Lung (tissue), 12 donors: ENCODE measurements around the gene ZNF521. TPM values are rescaled to one million over a fixed set of nuclear protein-coding genes. Genes with fewer than 3 reads are reported as not detected.

ENCODE experiments used
- ATAC-seq: fragments of 200-7000 bp; cut with Tn5 transposase; one replicate; pipeline ENCODE4 v1.9.1; 2020; ENCODE audit warnings: moderate number of reproducible peaks; ENCODE audit not compliant: insufficient read depth, low FRiP score
- DNase-seq, 3 donors: peaks; one replicate each; pipeline ENCODE4 v3.0.0-alpha.2; 2013 to 2017
- H3K27ac ChIP-seq, 2 donors: one replicate each; pipeline ENCODE4 v1.5.1; 2013; ENCODE audit warnings: mild to moderate bottlenecking in 2 of 2, moderate library complexity in 2 of 2, control low read depth in 1 of 2, inconsistent platforms in 1 of 2, low read depth in 1 of 2, low read length in 1 of 2
- H3K27me3 ChIP-seq, 3 donors: one replicate each; pipeline ENCODE4 v1.5.1; 2013; ENCODE audit warnings: low read length in 2 of 3; ENCODE audit not compliant: control insufficient read depth in 3 of 3, insufficient read depth in 3 of 3
- H3K36me3 ChIP-seq, 4 donors: one replicate each; pipeline ENCODE4 v1.5.1; 2013; ENCODE audit warnings: low read length in 4 of 4, mild to moderate bottlenecking in 1 of 4, moderate library complexity in 1 of 4; ENCODE audit not compliant: control insufficient read depth in 4 of 4, insufficient read depth in 4 of 4
- H3K4me1 ChIP-seq, 5 donors: one replicate each; pipeline ENCODE4 v1.5.1; 2013; ENCODE audit warnings: low read length in 5 of 5, mild to moderate bottlenecking in 2 of 5, moderate library complexity in 1 of 5; ENCODE audit not compliant: control insufficient read depth in 5 of 5, insufficient read depth in 5 of 5
- H3K4me3 ChIP-seq: one replicate; pipeline ENCODE4 v1.5.1; 2013; ENCODE audit warnings: mild to moderate bottlenecking, control low read depth, moderate library complexity
- H3K9ac ChIP-seq, 2 donors: one replicate each; pipeline ENCODE4 v1.5.1; 2013; ENCODE audit warnings: low read length in 2 of 2, control low read depth in 1 of 2; ENCODE audit not compliant: insufficient read depth in 1 of 2
- H3K9me3 ChIP-seq, 4 donors: one replicate each; pipeline ENCODE4 v1.5.1; 2013; ENCODE audit warnings: low read length in 3 of 4, mild to moderate bottlenecking in 1 of 4, moderate library complexity in 1 of 4; ENCODE audit not compliant: control insufficient read depth in 4 of 4, insufficient read depth in 3 of 4
- CTCF ChIP-seq: IDR thresholded peaks from 2 replicates; pipeline ENCODE4 v1.5.1; 2012; ENCODE audit warnings: mild to moderate bottlenecking; ENCODE audit errors: control extremely low read depth, extremely low read depth
- WGBS, 2 donors: extraction: QIAGEN DNeasy Blood & Tissue Kit; methylation state at CpG; one replicate each; pipeline ENCODE4 v1.1.7; 2013; 5-methylcytosine and 5-hydroxymethylcytosine counted together
- polyA plus RNA-seq, 2 donors: library from polyadenylated mRNA; stranded (reverse); fragments of 200-250 nt; gene quantifications; one replicate each; pipeline ENCODE4 v1.2.1, GENCODE V29; 2013
- total RNA-seq, 2 donors: library from RNA; depleted of rRNA in 1 of 2; stranded (reverse); fragments of >200 nt in 1 of 2; gene quantifications; one replicate each; pipeline ENCODE4 v1.2.1, GENCODE V29; 2014 to 2021
- donor health status: control.
- donor health status: control.
- donor health status: Bipolar disorder and iron deficiency.
- donor health status: healthy.
- donor health status: DM: yes; HTN: yes; CAD: no.

Gene ZNF521
- total and polyA plus RNA-seq, 4 donors: 1.5 to 48.8 (median 10.7) TPM

DNA sequence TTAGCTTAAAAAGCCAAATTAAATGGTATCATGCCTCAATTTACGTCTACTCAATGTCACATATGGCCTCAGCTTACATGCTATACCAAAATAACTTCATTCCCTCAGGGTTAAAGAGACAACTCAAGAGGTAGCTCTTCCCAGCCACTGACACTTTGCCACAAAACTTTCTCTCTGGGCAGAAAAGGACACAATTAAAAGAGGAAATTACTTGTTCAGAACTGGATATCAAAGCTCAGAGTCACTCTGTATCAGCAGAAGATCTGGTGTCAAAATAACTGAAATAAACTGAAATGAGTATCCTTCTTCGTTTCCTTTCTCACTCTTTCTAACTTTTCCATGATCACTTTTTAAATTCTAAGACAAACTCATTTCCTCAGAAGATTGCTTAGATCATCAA lies 108.7 kb downstream of the ZNF521 start:
- H3K9me3 ChIP-seq: no peaks in the 10 kb centered on the region
- no peak for DNase-seq
- TF ChIP-seq CTCF: no peak
- no peaks in the 10 kb centered on the region for H3K27me3 ChIP-seq
- H3K4me1 ChIP-seq: peaks cover 0 to 33% (median 28%) of the 10 kb centered on the region in 5 donors
- H3K9ac ChIP-seq: no peak overlapping the region
- H3K4me3 ChIP-seq: no peak overlapping the region
- ATAC-seq: no peak
- no peak overlapping the region for H3K27ac ChIP-seq
- WGBS, 2 donors: 69 to 77% methylated on average over 2 of the region's 2 CpGs
- H3K36me3 ChIP-seq: no peaks in the 10 kb centered on the region

DNA sequence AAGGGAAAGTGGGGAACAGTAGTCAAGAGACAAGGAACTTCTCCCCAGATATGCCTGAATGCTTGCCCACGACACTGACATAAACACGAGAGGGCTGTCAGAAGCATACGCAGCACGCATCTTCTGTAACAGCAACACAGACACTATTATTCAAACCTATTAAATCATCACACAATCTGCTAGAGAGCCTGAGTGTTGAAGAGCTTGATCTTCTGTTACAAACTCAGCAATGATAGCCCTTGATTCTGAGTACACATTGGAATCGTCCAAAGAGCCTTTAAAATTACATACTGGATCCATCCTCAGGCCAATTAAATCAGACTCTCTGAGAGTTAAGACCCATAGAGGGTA lies 111.6 kb downstream of the ZNF521 start:
- no peaks in the 10 kb centered on the region for H3K27me3 ChIP-seq
- H3K27ac ChIP-seq: no peak overlapping the region
- TF ChIP-seq CTCF: no peak
- H3K36me3 ChIP-seq: no peaks in the 10 kb centered on the region
- WGBS, 2 donors: 79 to 84% methylated on average over 5 of the region's 5 CpGs
- H3K4me1 ChIP-seq: peaks cover 0 to 30% (median 24%) of the 10 kb centered on the region in 5 donors
- DNase-seq (peak in 2 of 3 donors; percentile 49 to 68), ATAC-seq (no peak)
- peak overlapping the region in 1 of 2 donors; percentile 17 for H3K9ac ChIP-seq
- H3K9me3 ChIP-seq: no peaks in the 10 kb centered on the region
- H3K4me3 ChIP-seq: no peak overlapping the region

DNA sequence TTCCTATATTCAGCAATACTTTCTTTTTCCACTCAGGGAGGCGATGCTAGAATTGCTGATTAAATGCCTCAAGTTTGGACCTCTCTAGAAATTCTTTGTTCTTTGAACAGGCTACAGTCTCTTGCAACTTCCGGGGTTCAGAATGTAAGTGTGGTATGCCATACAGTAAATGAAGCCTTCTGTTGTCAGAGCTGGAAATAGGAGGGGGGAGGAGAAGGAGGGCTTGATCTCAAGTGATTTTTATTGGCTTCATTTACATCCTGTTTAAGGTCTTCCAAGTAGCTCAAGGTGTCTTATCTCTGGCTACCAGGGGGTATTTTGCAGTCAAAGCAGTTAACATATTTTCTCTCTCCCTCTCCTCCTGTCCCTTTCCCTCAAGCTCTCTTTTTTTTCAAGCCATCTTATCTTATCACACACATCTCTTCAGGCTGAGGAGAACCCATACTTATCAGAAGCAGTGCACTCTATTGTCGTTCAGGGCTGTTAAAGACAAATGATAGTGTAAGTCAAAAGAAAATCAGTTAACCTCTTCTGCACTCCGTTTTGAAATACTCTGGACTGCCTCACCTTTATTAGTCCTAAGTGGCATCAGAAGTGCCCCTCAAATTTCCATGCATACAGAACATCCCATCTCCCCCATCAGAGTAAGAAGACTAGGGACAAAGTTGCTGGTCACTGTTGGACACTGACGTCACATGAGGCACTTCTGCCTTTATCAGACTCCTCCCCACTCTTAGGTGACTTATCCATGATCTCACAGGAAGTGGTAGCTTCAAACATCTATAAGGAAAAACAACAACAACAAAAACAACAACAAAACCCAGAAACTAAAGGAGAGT lies 112.2 kb downstream of the ZNF521 start:
- peaks cover 0 to 30% (median 24%) of the 10 kb centered on the region in 5 donors for H3K4me1 ChIP-seq
- peak; percentile 36 to 81 (median 76) for DNase-seq
- 10 to 16% methylated on average over 5 of the region's 5 CpGs for WGBS, 2 donors
- H3K27me3 ChIP-seq: no peaks in the 10 kb centered on the region
- peak overlapping the region in 1 of 2 donors; percentile 27 for H3K9ac ChIP-seq
- H3K36me3 ChIP-seq: no peaks in the 10 kb centered on the region
- peak overlapping the region in 1 of 2 donors; percentile 2 for H3K27ac ChIP-seq
- TF ChIP-seq CTCF: no peak
- H3K4me3 ChIP-seq: no peak overlapping the region
- H3K9me3 ChIP-seq: no peaks in the 10 kb centered on the region
- no peak for ATAC-seq
